Activated T-helper 1 cell treated with anti-CD3 and anti-CD28 coated beads, Interleukin-12 subunit alpha, Interleukin-12 subunit beta, Interleukin-2, Interleukin-4 antibody, amounts not matched to agents 30 ng/mL and 10 ng/mL and 1 ng/mL, durations not matched to agents 14 hours and 24 hours and 36 hours (primary cell): ENCODE data around the gene SPATA2L. TPM values are rescaled to one million over a fixed set of nuclear protein-coding genes. Genes with fewer than 3 reads are reported as not detected.

Experiments
- DNase-seq: peaks from one replicate; pipeline ENCODE4 v3.0.0; 2021; ENCODE audit warnings: low spot score
- H3K27ac Mint-ChIP-seq: one replicate; pipeline ENCODE4 v1.8.0; 2021; ENCODE audit warnings: mild to moderate bottlenecking, mixed read lengths
- H3K27me3 Mint-ChIP-seq: one replicate; pipeline ENCODE4 v1.8.0; 2022; ENCODE audit warnings: mild to moderate bottlenecking, moderate library complexity, mixed read lengths; ENCODE audit not compliant: insufficient read depth
- H3K36me3 Mint-ChIP-seq: one replicate; pipeline ENCODE4 v1.8.0; 2021; ENCODE audit warnings: low read depth, mixed read lengths
- H3K4me1 Mint-ChIP-seq: one replicate; pipeline ENCODE4 v1.8.0; 2021; ENCODE audit warnings: low read depth, mixed read lengths
- H3K4me3 Mint-ChIP-seq: one replicate; pipeline ENCODE4 v1.8.0; 2021; ENCODE audit warnings: mild to moderate bottlenecking, moderate library complexity, mixed read lengths
- H3K9me3 Mint-ChIP-seq: one replicate; pipeline ENCODE4 v1.8.0; 2021; ENCODE audit warnings: mixed read lengths
- intact Hi-C: fragments of 100-400 bp; cut with micrococcal nuclease; formaldehyde crosslinking; loops from one replicate; pipeline ENCODE4 v1.15.1; 2024
- total RNA-seq: library from RNA; stranded (reverse); gene quantifications from 2 replicates; pipeline ENCODE4 v1.2.3, GENCODE V29; 2022

SPATA2L gene
- 14.1 and 15.2 TPM in 2 replicates for total RNA-seq

GRCh38 chr16:89701425-89702406 is at the start of gene SPATA2L:
TSS of gene SPATA2L (minus strand) at chr16:89701705. CDS start at chr16:89701232, 473 bp downstream.
- DNase-seq = peak; percentile 95
- H3K4me1 Mint-ChIP-seq = peaks cover 13% of the 10 kb centered on the region
- H3K27me3 Mint-ChIP-seq = no peaks in the 10 kb centered on the region
- intact Hi-C loops = loop anchor here (1.0 to 5.0 kb wide), 4 partner anchors 10 to 221 kb away; partner anchors contain the start of genes FANCA and TUBB3
- H3K4me3 Mint-ChIP-seq = peak within 1 kb of the TSS; percentile 80
- H3K9me3 Mint-ChIP-seq = no peaks in the 10 kb centered on the region
- H3K36me3 Mint-ChIP-seq = no peaks in the 10 kb centered on the region
- peak within 1 kb of the TSS; percentile 84 for H3K27ac Mint-ChIP-seq

GRCh38 chr16:89749637-89750036 is 48.1 kb upstream of the SPATA2L start:
- Mint-ChIP-seq H3K27me3 (no peaks in the 10 kb centered on the region), H3K36me3 (peaks cover 21% of the 10 kb centered on the region), H3K9me3 (no peaks in the 10 kb centered on the region), H3K4me1 (peaks cover 7% of the 10 kb centered on the region), H3K27ac (no peak overlapping the region), H3K4me3 (no peak overlapping the region)
- intact Hi-C loops = no loop called here
- DNase-seq = no peak

GRCh38 chr16:89748921-89749320 is 47.4 kb upstream of the SPATA2L start:
- Mint-ChIP-seq H3K36me3 (peaks cover 26% of the 10 kb centered on the region), H3K27ac (no peak overlapping the region), H3K4me1 (peaks cover 7% of the 10 kb centered on the region), H3K27me3 (no peaks in the 10 kb centered on the region), H3K4me3 (no peak overlapping the region), H3K9me3 (no peaks in the 10 kb centered on the region)
- no peak for DNase-seq
- intact Hi-C loops = no loop called here

- peaks cover 7% of the 10 kb centered on the region for H3K4me1 Mint-ChIP-seq
- H3K9me3 Mint-ChIP-seq = no peaks in the 10 kb centered on the region
- H3K36me3 Mint-ChIP-seq = peaks cover 25% of the 10 kb centered on the region
- H3K4me3 Mint-ChIP-seq = no peak overlapping the region
- no peak overlapping the region for H3K27ac Mint-ChIP-seq
- H3K27me3 Mint-ChIP-seq = no peaks in the 10 kb centered on the region
- intact Hi-C loops = no loop called here
- DNase-seq = no peak
Observed at GRCh38 chr16:89748076-89748475, 46.6 kb upstream of the SPATA2L start.

GRCh38 chr16:89746043-89746442 is 44.5 kb upstream of the SPATA2L start:
- Mint-ChIP-seq H3K36me3 (peaks cover 30% of the 10 kb centered on the region), H3K27ac (no peak overlapping the region)

GRCh38 chr16:89744813-89745212 is 43.3 kb upstream of the SPATA2L start:
- Mint-ChIP-seq H3K27ac (no peak overlapping the region), H3K9me3 (no peaks in the 10 kb centered on the region), H3K36me3 (peaks cover 29% of the 10 kb centered on the region), H3K27me3 (no peaks in the 10 kb centered on the region), H3K4me1 (peaks cover 5% of the 10 kb centered on the region), H3K4me3 (no peak overlapping the region)
- intact Hi-C loops = no loop called here
- DNase-seq = no peak

More at GRCh38 chr16:89746043-89746442, 44.5 kb upstream of the SPATA2L start:
- no peak for DNase-seq
- no peak overlapping the region for H3K4me3 Mint-ChIP-seq
- H3K9me3 Mint-ChIP-seq = no peaks in the 10 kb centered on the region
- intact Hi-C loops = no loop called here
- peaks cover 7% of the 10 kb centered on the region for H3K4me1 Mint-ChIP-seq
- no peaks in the 10 kb centered on the region for H3K27me3 Mint-ChIP-seq

- peaks cover 35% of the 10 kb centered on the region for H3K36me3 Mint-ChIP-seq
- no peak overlapping the region for H3K27ac Mint-ChIP-seq
- no peaks in the 10 kb centered on the region for H3K9me3 Mint-ChIP-seq
- intact Hi-C loops = no loop called here
- peaks cover 1% of the 10 kb centered on the region for H3K4me1 Mint-ChIP-seq
- no peak for DNase-seq
- no peak overlapping the region for H3K4me3 Mint-ChIP-seq
- H3K27me3 Mint-ChIP-seq = no peaks in the 10 kb centered on the region
Observed at GRCh38 chr16:89742948-89743347, 41.4 kb upstream of the SPATA2L start.

- intact Hi-C loops = no loop called here
- H3K27me3 Mint-ChIP-seq = no peaks in the 10 kb centered on the region
- no peak overlapping the region for H3K27ac Mint-ChIP-seq
- DNase-seq = no peak
- H3K36me3 Mint-ChIP-seq = peaks cover 46% of the 10 kb centered on the region
- H3K4me3 Mint-ChIP-seq = no peak overlapping the region
- peaks cover 15% of the 10 kb centered on the region for H3K4me1 Mint-ChIP-seq
- no peaks in the 10 kb centered on the region for H3K9me3 Mint-ChIP-seq
Observed at GRCh38 chr16:89741342-89742014, 40.0 kb upstream of the SPATA2L start.

GRCh38 chr16:89739383-89739782 is 37.9 kb upstream of the SPATA2L start:
- no peak for DNase-seq
- H3K4me1 Mint-ChIP-seq = peaks cover 15% of the 10 kb centered on the region
- intact Hi-C loops = no loop called here
- H3K9me3 Mint-ChIP-seq = no peaks in the 10 kb centered on the region
- H3K27me3 Mint-ChIP-seq = no peaks in the 10 kb centered on the region
- H3K4me3 Mint-ChIP-seq = no peak overlapping the region
- peaks cover 54% of the 10 kb centered on the region for H3K36me3 Mint-ChIP-seq
- no peak overlapping the region for H3K27ac Mint-ChIP-seq

- Mint-ChIP-seq H3K36me3 (peaks cover 52% of the 10 kb centered on the region), H3K4me3 (no peak overlapping the region), H3K4me1 (peaks cover 15% of the 10 kb centered on the region), H3K27me3 (no peaks in the 10 kb centered on the region), H3K9me3 (no peaks in the 10 kb centered on the region), H3K27ac (peak overlapping the region; percentile 34)
- DNase-seq = no peak
- intact Hi-C loops = no loop called here
Observed at GRCh38 chr16:89738538-89739317, 37.2 kb upstream of the SPATA2L start.

- no peak for DNase-seq
- intact Hi-C loops = no loop called here
- no peak overlapping the region for H3K4me3 Mint-ChIP-seq
- no peaks in the 10 kb centered on the region for H3K27me3 Mint-ChIP-seq
- peaks cover 53% of the 10 kb centered on the region for H3K36me3 Mint-ChIP-seq
- no peak overlapping the region for H3K27ac Mint-ChIP-seq
- peaks cover 15% of the 10 kb centered on the region for H3K4me1 Mint-ChIP-seq
- no peaks in the 10 kb centered on the region for H3K9me3 Mint-ChIP-seq
Observed at GRCh38 chr16:89738072-89738377, 36.5 kb upstream of the SPATA2L start.

- H3K9me3 Mint-ChIP-seq = no peaks in the 10 kb centered on the region
- H3K27me3 Mint-ChIP-seq = no peaks in the 10 kb centered on the region
- intact Hi-C loops = loop anchor here (1.0 kb wide), 1 partner anchor 14 kb away; no protein-coding TSS in a partner anchor
- peaks cover 15% of the 10 kb centered on the region for H3K4me1 Mint-ChIP-seq
- H3K27ac Mint-ChIP-seq = peak overlapping the region; percentile 70
- peaks cover 54% of the 10 kb centered on the region for H3K36me3 Mint-ChIP-seq
- peak; percentile 26 for DNase-seq
- H3K4me3 Mint-ChIP-seq = no peak overlapping the region
Observed at GRCh38 chr16:89737341-89738071, 36.0 kb upstream of the SPATA2L start.
